ENCODE results near the gene DLX1.
"Not testable (repeated sequence)": the region's sequence is repeated elsewhere in the genome, so short reads cannot be mapped to it uniquely, and the experiment has no call there.

Gene DLX1

DNA sequence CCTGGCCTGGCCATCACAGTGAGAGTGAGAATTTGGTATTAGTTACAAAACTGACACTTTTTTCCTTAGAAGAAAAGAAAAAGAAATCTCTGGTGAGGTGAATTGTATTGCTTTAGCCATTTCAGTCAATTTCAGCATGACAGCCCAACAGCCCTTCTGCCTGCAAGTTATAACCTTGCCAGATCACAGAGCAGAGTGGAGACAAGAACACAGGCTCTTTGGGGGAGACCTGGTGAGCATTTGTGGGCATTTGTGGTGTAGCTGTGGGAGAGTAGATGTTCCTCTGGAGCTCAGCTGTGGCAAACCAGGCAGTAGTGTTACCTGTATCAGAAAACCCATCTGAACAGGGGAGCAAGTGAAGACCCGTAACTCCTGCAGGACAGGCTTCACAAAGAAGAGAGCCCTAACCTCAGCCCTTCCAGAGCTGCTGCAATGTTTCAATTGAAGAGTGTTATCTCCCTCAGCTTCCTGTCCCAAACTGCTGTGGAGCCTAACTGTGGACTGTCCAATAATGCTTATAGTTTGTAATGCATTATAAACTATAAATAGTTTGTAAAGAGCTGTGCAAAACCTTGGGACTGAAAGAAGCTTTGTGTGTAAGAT, 22.8 kb upstream of the DLX1 start:
- no peak overlapping the region for H3K4me3 ChIP-seq (ENCODE audit: low read depth, low read length)
- no peak for DNase-seq (ENCODE audit: low read depth)

DNA sequence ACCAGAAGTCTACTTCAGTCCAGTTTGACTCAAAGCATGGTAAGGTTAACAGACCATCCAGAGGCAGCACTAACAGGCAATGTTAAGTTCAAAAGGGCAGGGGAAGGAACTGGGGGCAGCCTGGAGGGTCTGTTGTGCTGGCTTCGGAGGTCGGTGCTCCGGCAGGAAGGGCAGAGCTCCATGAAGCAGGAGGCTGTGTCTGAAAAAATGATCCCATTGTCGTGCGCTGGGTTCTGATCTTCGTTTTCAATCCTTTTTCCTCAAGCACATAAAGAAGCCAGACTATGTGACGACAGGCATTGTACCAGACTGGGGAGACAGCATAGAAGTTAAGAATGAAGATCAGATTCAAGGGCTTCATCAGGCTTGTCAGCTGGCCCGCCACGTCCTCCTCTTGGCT, 21.9 kb upstream of the DLX1 start:
- H3K4me3 ChIP-seq (ENCODE audit: low read depth, low read length) = no peak overlapping the region
- DNase-seq (ENCODE audit: low read depth) = no peak

GRCh38 chr2:172065111-172065510, 20.2 kb upstream of the DLX1 start:
- H3K4me3 ChIP-seq (ENCODE audit: low read depth, low read length) = no peak overlapping the region
- no peak for DNase-seq (ENCODE audit: low read depth)

GRCh38 chr2:172066394-172066886, 18.9 kb upstream of the DLX1 start:
- no peak overlapping the region for H3K4me3 ChIP-seq (ENCODE audit: low read depth, low read length)
- no peak for DNase-seq (ENCODE audit: low read depth)

DNA sequence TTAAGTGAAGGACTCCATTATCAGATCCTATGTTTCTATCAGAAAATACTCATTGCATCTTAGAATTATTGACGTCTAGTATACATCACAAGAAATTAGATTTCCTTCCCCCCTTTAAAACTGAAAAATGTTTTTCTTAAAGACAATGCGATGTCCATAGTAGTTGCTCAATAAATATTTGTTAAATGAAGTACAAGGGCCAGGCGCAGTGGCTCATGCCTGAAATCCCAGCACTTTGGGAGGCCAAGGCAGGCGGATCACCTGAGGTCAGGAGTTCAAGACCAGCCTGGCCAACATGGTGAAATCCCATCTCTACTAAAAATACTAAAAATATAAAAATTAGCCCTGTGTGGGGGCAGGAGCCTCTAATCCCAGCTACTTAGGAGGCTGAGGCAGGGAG, 17.4 kb upstream of the DLX1 start:
- H3K4me3 ChIP-seq (ENCODE audit: low read depth, low read length); DNase-seq (ENCODE audit: low read depth): not testable (repeated sequence)

GRCh38 chr2:172070936-172071335, 14.4 kb upstream of the DLX1 start:
- DNase-seq (ENCODE audit: low read depth) = no peak
- H3K4me3 ChIP-seq (ENCODE audit: low read depth, low read length) = no peak overlapping the region

- no peak overlapping the region for H3K4me3 ChIP-seq (ENCODE audit: low read depth, low read length)
- DNase-seq (ENCODE audit: low read depth) = no peak
Observed at GRCh38 chr2:172072303-172072702, 13.0 kb upstream of the DLX1 start.

GRCh38 chr2:172072706-172073105, 12.6 kb upstream of the DLX1 start:
- H3K4me3 ChIP-seq (ENCODE audit: low read depth, low read length) = no peak overlapping the region
- DNase-seq (ENCODE audit: low read depth) = no peak

- H3K4me3 ChIP-seq (ENCODE audit: low read depth, low read length) = no peak overlapping the region
- no peak for DNase-seq (ENCODE audit: low read depth)
Observed at GRCh38 chr2:172073518-172073917, 11.8 kb upstream of the DLX1 start.

DNA sequence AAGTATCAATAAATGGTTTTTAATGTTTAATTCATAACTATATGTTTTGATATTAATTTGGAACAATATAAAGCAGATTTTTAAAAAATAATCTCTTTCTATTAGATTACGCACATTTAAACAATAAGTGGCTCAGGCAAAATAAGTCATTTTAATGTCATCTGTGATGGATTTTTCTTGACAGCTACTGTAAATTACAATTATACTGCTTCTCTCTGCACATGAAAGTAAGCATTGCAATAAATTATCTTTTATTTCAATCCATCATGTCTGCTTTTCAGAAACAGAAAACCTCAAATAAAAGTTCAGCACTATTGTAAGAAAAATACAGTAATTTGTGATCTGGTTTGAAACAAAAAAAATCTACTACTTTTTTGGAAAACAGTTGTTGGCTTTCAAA, 11.1 kb upstream of the DLX1 start:
- DNase-seq (ENCODE audit: low read depth) = no peak
- H3K4me3 ChIP-seq (ENCODE audit: low read depth, low read length) = no peak overlapping the region

GRCh38 chr2:172079416-172079815, 5.9 kb upstream of the DLX1 start:
- no peak for DNase-seq (ENCODE audit: low read depth)
- H3K4me3 ChIP-seq (ENCODE audit: low read depth, low read length) = no peak overlapping the region

- no peak overlapping the region for H3K4me3 ChIP-seq (ENCODE audit: low read depth, low read length)
- no peak for DNase-seq (ENCODE audit: low read depth)
Observed at GRCh38 chr2:172079838-172080640, 5.3 kb upstream of the DLX1 start.

GRCh38 chr2:172080641-172081220, 4.6 kb upstream of the DLX1 start:
- no peak for DNase-seq (ENCODE audit: low read depth)
- no peak overlapping the region for H3K4me3 ChIP-seq (ENCODE audit: low read depth, low read length)

DNA sequence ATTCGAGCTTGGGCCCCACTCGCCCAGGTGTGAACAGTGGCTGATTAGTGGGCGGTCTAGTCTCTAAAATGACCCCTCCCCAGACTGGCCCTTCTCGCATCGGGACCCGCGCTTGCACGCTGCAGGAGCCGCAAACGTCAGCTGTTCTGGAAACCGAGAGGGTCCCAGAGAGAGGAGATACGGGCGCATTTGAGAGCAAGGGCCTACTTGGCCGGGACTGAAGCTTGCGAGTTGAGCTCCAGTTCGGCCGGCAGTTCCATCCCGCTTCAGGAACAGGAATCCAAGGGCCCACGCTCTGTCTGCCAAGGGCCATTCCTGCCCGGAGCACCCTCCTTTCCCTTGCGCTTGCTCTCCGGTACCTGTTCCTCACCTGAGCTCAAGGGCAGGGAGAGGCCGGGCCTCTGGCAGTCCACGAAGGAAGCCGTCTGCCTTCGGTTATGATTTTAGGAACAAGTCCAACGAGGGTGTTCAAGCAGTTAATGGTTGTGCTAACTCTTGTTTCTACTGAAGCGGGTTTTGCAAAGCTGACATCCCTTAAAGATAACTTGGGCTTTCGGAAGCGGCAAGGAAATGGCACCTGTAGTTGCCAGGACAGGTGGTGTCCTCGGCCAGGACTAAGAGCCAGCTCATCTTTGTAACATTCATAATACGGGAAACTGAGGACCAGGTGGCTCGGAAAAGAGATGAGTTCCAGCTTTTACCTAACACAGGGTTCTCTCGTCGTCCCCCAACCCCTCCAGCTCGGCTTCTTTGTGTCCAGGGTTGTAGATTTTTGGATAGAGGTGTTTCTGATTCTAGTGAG, 3.9 kb upstream of the DLX1 start:
- DNase-seq (ENCODE audit: low read depth) = no peak
- no peak overlapping the region for H3K4me3 ChIP-seq (ENCODE audit: low read depth, low read length)

- no peak overlapping the region for H3K4me3 ChIP-seq (ENCODE audit: low read depth, low read length)
- no peak for DNase-seq (ENCODE audit: low read depth)
Observed at GRCh38 chr2:172082105-172082943, 3.0 kb upstream of the DLX1 start.

GRCh38 chr2:172082944-172083627, 2.2 kb upstream of the DLX1 start:
- DNase-seq (ENCODE audit: low read depth) = no peak
- peak overlapping the region; percentile 31 for H3K4me3 ChIP-seq (ENCODE audit: low read depth, low read length)

DNA sequence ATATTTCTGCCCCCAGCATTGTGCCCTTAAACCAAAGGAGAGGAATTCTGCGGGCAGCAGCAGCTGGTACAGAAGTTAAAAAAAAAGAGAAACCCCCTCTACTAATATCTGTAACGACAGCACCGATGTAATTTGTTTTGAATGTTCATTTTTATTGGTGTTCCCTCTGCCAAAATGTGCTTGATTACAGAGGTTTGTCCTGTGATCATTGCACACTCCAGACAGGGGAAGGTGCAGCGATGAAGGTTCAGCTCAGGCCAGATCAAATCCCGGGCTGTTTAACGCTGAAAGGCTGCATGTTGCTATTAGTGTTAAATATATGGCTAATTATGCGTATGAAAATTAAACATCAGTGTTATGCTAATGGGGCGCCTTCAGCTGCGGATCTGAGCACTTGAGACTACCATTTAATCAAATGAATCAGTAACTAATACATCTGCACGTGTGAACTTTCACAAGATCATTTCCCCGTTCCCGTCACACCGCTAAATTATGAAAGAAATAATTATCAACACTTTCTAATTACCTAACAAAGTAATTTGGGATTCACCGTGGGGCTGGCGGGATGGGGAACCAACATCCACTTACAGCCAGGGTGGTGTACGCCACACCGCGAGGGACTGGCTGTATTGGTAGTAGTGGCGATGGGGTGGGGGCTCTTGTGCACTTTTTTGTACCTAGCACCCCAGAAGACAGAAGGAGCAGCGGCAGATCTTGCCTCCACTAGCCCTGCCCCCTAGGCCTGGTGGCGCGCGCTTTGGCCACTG, 1.5 kb upstream of the DLX1 start:
- peak overlapping the region; percentile 68 for H3K4me3 ChIP-seq (ENCODE audit: low read depth, low read length)
- no peak for DNase-seq (ENCODE audit: low read depth)

- DNase-seq (ENCODE audit: low read depth) = no peak
- peak overlapping the region; percentile 68 for H3K4me3 ChIP-seq (ENCODE audit: low read depth, low read length)
Observed at GRCh38 chr2:172084395-172084644, 987 bp upstream of the DLX1 start.

All from skeletal muscle cell (primary cell).